HCT116 (cell line): ENCODE data around the gene ASPG.

Source experiments
- CTCF ChIP-seq, 3 experiments: fragments of 200-600 bp in 1 of 3; sonication (generic) in 1 of 3; IDR thresholded peaks in 2 of 3; conservative IDR thresholded peaks in 1 of 3; 2 replicates each; pipeline ENCODE4 v1.5.1; 2012 to 2017; ENCODE audit warnings: low read depth in 2 of 3, low read length in 2 of 3, antibody characterized with exemption in 1 of 3, borderline replicate concordance in 1 of 3, control low read depth in 1 of 3, mild to moderate bottlenecking in 1 of 3, mixed read lengths in 1 of 3, mixed run types in 1 of 3, moderate library complexity in 1 of 3; ENCODE audit not compliant: insufficient read depth in 1 of 3
- EZH2 ChIP-seq: fragments of 200-600 bp; sonication (generic); IDR thresholded peaks from 2 replicates; pipeline ENCODE4 v1.6.1; 2017; ENCODE audit warnings: antibody characterized with exemption, mixed run types
- FOSL1 ChIP-seq: IDR thresholded peaks from 2 replicates; pipeline ENCODE4 v1.6.1; 2012; ENCODE audit warnings: low read depth
- JUND ChIP-seq: IDR thresholded peaks from 2 replicates; pipeline ENCODE4 v1.6.1; 2012
- POLR2A ChIP-seq: IDR thresholded peaks from 2 replicates; pipeline ENCODE4 v1.7.0; 2011; ENCODE audit warnings: borderline replicate concordance; ENCODE audit not compliant: insufficient read depth, insufficient read length; ENCODE audit errors: extremely low read depth
- YY1 ChIP-seq: IDR thresholded peaks from 2 replicates; pipeline ENCODE4 v1.6.1; 2011; ENCODE audit warnings: low read length, low read depth, moderate library complexity, mild to moderate bottlenecking; ENCODE audit not compliant: insufficient replicate concordance; ENCODE audit errors: extremely low read depth
- ZNF274 ChIP-seq: fragments of 200-500 bp; sonication (Bioruptor generic); IDR thresholded peaks from 2 replicates; pipeline ENCODE4 v1.6.1; 2014; ENCODE audit warnings: mild to moderate bottlenecking, low read depth, low read length, inconsistent platforms

GRCh38 chr14:104075530-104076151, 9.9 kb upstream of the ASPG start:
- TF ChIP-seq EZH2 = no peak
- no peak for TF ChIP-seq ZNF274
- TF ChIP-seq JUND = no peak
- peak; percentile 35 to 58 (median 48); a peak in 5 of 6 replicates for TF ChIP-seq CTCF (IDR thresholded peaks at IDR 0.05 in 2 of 3, conservative IDR thresholded peaks at IDR 0.05 in 1 of 3; ENCODE audit: borderline replicate concordance in 1 of 3, insufficient read depth in 1 of 3, low read depth in 2 of 3, low read length in 2 of 3)
- no peak for TF ChIP-seq POLR2A
- TF ChIP-seq YY1 = no peak
- TF ChIP-seq FOSL1 = no peak
